HG03457 (cell line): Measurements from ENCODE around the gene BCL2.
"Not testable (repeated sequence)": the region's sequence is repeated elsewhere in the genome, so short reads cannot be mapped to it uniquely, and the experiment has no call there.

Source experiments
- ATAC-seq: cut with Tn5 transposase; IDR thresholded peaks from one replicate; pipeline ENCODE4 v1.9.1; 2021; ENCODE audit warnings: moderate number of reproducible peaks; ENCODE audit not compliant: unreplicated experiment

Gene BCL2

GRCh38 chr18:63237881-63238692 is 81.5 kb downstream of the BCL2 start:
- ATAC-seq: no peak

DNA sequence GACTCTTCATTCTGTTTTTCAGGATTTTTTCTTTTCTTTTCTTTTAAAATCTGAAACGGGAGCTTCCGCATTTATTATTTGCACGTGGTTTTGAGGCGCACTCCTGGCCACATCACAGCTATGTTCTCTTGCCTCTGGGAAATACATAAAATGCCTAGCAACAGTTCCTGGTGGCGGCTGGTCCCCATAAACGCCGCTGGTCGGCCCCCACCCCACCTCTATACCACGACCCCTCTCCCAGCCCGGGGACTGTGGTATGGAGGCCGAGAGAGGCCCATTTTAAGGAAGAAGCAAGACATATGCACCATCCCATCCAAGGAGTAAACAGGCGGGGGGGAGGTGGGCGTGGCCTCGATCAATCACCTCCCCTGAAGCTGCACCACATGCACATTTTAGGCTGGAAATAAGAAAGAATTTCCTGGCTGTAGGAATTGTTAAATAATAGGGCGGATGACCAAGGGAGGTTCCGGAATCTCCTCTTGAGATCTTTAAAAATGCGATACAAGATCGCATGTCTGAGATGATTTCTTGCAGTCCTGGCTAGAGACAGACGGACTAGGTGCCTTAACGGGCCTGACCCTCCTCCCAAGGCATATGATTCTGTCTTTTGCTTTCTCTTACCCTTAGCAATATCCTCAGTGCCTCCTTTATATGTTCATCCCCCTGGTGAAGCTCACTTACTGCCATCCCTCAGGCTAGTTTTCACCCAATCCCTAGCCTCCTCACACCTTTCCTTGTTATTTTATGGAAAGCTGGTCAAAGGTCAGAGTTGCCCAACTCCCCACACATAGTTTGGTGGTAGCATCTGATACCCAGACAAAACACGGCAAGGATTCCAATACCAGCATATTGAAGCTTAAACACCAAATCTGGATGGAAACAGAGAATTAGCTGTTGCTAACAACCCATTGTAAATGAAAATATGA is 82.4 kb downstream of the BCL2 start:
- ATAC-seq: no peak

GRCh38 chr18:63236406-63236805 is 83.2 kb downstream of the BCL2 start:
- no peak for ATAC-seq

DNA sequence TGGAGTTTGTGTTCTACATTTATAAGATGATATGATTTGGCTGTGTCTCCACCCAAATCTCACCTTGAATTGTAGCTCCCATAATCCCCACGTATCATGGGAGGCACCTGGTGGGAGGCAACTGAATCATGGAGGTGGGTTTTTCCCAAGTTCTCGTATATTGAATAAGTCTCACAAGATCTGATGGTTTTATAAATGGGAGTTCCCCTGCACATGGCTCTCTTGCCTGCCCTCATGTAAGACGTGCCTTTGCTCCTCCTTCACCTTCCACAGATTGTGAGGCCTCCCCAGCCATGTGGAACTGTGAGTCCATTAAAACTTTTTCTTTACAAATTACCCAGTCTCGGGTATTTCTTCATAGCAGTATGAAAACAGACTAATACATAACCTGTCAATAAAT is 83.6 kb downstream of the BCL2 start:
- ATAC-seq: not testable (repeated sequence)

DNA sequence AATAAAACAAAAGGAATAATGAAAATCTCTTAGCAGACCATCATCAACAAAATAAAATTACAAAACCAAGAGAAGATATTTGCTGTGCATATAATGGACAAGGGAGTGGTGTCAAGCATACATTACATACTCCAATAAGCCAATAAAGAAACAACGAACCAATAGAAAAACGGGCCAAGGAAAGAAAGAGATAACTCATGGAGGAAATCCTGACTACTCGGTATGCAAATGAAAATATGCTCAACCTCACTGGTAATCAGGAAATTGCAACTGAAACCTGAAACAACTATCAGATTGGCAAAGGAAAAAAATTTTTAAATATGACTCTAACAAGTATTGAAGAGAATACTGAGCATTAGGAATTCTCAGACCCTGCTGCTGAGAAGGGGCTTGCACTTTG is 84.7 kb downstream of the BCL2 start:
- no peak for ATAC-seq

GRCh38 chr18:63234432-63234831 is 85.1 kb downstream of the BCL2 start:
- no peak for ATAC-seq

DNA sequence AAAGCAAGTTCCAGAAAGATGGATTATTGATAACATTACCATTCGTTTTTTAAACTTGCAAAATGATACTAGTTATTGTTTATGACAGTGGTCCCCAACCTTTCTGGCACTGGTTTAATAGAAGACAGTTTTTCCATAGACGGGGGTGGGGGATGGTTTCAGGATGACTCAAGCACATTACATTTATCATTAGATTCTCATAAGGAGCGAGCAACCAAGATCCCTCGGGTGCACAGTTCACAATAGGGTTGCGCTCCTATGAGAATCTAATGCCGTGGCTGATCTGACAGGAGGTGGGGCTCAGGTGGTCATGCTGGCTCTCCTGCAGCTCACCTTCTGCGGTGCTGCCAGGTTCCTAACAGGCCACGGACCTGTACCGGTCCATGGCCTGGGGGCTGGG is 86.2 kb downstream of the BCL2 start:
- no peak for ATAC-seq

GRCh38 chr18:63232826-63233225 is 86.7 kb downstream of the BCL2 start:
- ATAC-seq: no peak

- ATAC-seq: no peak
Measured at GRCh38 chr18:63229971-63230370, 89.6 kb downstream of the BCL2 start.

- no peak for ATAC-seq
Measured at GRCh38 chr18:63225434-63225833, 94.1 kb downstream of the BCL2 start.

DNA sequence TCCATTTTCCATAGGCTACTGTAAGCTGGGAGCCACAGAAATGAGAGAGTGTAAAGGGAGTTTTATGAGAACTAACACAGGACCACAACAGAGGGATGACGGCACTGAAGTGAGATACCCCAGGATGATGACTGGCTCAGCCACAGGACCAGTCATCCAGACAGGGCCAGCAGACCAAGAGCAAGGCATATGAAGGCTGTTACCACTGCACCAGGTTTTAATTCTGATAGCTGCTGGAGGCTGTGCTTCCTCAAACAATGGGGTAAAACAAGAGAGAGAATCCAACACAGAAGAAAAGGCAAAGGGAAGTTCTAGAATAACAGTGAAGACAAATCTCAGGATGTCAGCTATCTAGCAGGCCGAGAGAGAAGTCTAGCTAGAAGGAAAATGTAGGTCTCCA is 94.9 kb downstream of the BCL2 start:
- no peak for ATAC-seq

GRCh38 chr18:63223837-63224236 is 95.7 kb downstream of the BCL2 start:
- no peak for ATAC-seq

DNA sequence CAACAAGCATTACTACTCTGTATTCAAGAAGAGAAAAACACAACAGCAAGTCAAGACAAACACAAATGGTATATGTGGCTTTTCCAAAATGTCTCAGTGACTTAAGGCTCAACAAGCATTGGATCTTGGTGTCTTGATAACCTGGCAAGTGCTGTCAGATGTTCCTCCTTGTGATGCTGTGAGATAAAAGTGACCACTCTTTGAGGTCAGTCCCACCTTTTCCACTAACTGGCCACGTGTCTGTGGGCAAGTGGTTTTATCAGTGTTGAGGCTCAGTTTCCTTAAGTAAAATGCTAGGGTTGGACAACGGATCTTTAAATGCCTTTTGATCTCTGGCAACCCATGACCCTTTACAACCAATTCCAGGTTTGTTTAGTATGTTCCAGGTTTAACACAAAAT is 98.7 kb downstream of the BCL2 start:
- ATAC-seq: no peak

- no peak for ATAC-seq
Measured at GRCh38 chr18:63218472-63218871, 101.1 kb downstream of the BCL2 start.

DNA sequence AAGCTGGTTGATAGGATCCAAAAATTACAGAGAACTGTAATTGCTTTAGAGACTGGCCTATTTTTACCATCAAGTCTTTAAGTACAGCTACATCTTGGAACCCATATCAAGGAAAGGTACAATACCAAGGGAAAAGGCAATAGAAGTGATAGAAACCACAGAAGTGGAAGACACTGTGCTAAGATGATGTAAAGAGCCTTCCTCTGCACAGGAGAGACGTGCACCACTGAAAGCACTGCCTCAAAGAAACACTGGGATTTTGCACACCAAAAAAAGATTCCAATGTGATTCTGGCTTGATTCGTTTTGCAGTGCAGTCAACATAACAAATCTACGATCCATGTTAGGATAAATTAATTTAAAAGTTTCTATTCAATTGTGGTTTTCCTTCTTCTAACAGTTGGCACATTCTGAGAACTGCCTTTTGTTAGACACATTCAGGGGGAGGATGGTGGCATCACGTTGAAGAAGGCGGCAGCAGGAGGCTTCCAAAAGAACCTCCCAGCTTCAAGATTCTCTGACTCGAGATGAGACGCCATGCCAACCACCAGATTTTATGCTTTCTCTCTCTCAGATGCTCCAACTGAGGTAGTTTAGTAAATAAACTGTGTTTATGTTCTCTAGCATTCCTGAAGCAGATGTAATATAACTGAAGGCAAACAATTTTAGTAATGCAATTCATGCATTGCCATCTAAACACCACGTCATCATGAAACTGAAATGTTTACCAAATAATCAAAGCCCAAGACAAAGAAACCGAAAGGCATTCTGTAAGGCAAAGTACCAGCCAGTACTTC is 102.9 kb downstream of the BCL2 start:
- no peak for ATAC-seq

DNA sequence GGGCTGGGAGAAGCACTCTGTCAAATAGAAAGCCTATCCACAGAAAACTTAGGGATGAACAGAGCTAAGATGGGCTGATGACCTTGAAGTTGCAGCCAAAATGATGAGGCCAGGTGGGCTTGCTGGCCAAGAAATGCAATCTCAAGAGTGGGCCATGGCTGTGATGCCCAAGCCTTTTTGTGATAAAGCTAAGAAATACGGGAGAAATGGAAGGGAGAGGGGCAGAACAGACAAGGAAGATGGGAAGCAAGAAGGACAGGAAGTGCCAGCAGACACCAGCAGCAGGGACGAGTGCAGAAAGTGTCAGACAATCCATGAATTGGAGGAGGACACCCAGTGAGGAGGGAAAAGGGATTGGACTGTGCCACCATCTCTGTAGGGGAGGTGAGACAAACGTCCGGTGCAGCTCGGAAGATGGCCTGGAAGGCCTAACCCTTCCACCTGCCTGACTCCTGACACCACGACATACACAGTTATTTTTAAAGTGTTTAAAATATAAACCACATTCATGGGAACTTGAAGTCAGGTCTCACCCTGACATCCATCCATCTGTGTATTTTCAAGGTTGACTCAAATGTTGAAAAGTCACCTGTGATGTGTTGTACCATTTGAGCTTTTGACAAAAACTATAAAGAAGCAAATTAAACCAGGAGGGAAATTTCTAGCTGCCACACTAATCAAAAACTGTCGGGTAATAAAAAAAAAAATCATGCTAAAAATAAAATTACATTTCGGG is 105.5 kb downstream of the BCL2 start:
- ATAC-seq: no peak

DNA sequence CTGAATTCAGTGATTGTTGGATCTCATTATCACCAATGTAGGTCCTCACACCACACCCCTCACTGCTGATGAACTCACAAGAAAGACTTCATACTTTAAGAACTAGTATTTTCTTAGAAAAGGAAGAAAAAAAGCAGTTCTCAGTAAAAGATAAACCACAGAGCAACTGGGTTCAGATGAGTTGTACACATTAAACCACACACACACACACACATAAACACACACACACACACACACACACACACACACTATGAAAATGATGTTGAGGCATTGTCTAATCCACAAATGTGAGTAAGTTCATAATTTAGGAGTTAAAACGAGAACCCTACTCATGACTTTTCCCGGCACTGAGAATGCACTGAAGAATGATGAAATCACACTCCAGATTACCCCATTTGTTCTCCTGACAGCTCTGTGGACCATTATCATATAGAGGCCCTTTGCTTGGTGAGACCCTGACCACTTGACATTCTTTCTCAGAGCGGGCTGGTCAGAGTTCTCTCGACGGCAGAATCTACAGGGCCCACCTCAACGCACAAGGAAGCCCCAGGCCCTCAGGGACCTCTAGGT is 106.2 kb downstream of the BCL2 start:
- ATAC-seq: no peak

GRCh38 chr18:63210521-63210920 is 109.0 kb downstream of the BCL2 start:
- ATAC-seq: no peak

DNA sequence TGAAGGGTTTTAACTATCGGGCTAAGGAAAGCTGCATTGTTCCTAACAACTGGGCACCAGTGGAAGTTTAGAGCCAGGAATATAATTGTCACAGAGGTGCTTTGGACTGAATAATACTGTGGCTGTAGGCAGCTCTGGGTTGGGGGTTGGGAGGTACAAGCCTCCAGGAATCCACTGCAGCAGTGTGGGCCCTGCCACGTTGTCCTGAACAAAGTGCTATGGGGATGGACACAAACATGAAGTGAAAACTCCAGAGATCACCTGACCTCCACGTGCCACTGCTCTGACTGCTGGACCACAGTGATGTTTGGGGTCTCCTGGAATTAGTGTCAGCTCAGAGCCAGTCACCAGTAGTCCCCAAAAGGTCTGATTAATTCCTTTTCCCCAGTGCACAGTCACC is 110.9 kb downstream of the BCL2 start:
- ATAC-seq: no peak

GRCh38 chr18:63207835-63208234 is 111.7 kb downstream of the BCL2 start:
- ATAC-seq: no peak
